Stimulated activated CD8-positive, alpha-beta memory T cell treated with anti-CD3 and anti-CD28 coated beads, Interleukin-12 subunit alpha, Interleukin-12 subunit beta, amount 100 ng/mL, for 1 hour (primary cell): ENCODE measurements around the gene ARSB.
"Not testable (repeated sequence)": the region's sequence is repeated elsewhere in the genome, so short reads cannot be mapped to it uniquely, and the experiment has no call there.

ENCODE experiments used
- DNase-seq: peaks from one replicate; pipeline ENCODE4 v3.0.0-alpha.2; 2020; ENCODE audit warnings: low read depth

ARSB gene

GRCh38 chr5:78995521-78996007 lies 10.5 kb upstream of the ARSB start:
- no peak for DNase-seq

- no peak for DNase-seq
Measured at GRCh38 chr5:78993165-78993564, 8.1 kb upstream of the ARSB start.

GRCh38 chr5:78992146-78992545 lies 7.0 kb upstream of the ARSB start:
- no peak for DNase-seq

GRCh38 chr5:78989080-78989479 lies 4.0 kb upstream of the ARSB start:
- DNase-seq = no peak

- DNase-seq = peak; percentile 9
Measured at GRCh38 chr5:78985725-78986223, 664 bp upstream of the ARSB start.

GRCh38 chr5:78984439-78985115 lies 533 bp downstream of the ARSB start:
- peak; percentile 57 for DNase-seq

GRCh38 chr5:78983601-78984438 lies 1.3 kb downstream of the ARSB start:
- DNase-seq = no peak

GRCh38 chr5:78983194-78983593 lies 1.9 kb downstream of the ARSB start:
- DNase-seq = not testable (repeated sequence)

GRCh38 chr5:78979909-78980308 lies 5.2 kb downstream of the ARSB start:
- DNase-seq = no peak

- no peak for DNase-seq
Measured at GRCh38 chr5:78979117-78979742, 5.9 kb downstream of the ARSB start.

GRCh38 chr5:78975035-78975434 lies 10.1 kb downstream of the ARSB start:
- no peak for DNase-seq

GRCh38 chr5:78974601-78975000 lies 10.5 kb downstream of the ARSB start:
- DNase-seq = no peak

GRCh38 chr5:78974011-78974410 lies 11.1 kb downstream of the ARSB start:
- DNase-seq = no peak

- no peak for DNase-seq
Measured at GRCh38 chr5:78972654-78973428, 12.3 kb downstream of the ARSB start.

- no peak for DNase-seq
Measured at GRCh38 chr5:78971998-78972397, 13.1 kb downstream of the ARSB start.

- no peak for DNase-seq
Measured at GRCh38 chr5:78968781-78969180, 16.3 kb downstream of the ARSB start.

GRCh38 chr5:78964889-78965288 lies 20.2 kb downstream of the ARSB start:
- no peak for DNase-seq

GRCh38 chr5:78961743-78962142 lies 23.4 kb downstream of the ARSB start:
- DNase-seq = no peak

- no peak for DNase-seq
Measured at GRCh38 chr5:78959767-78960166, 25.3 kb downstream of the ARSB start.

- DNase-seq = no peak
Measured at GRCh38 chr5:78958672-78959445, 26.3 kb downstream of the ARSB start.

GRCh38 chr5:78956901-78957300 lies 28.2 kb downstream of the ARSB start:
- DNase-seq = no peak
